Mucosa of stomach (tissue), 1 donor: ENCODE data around the gene LAMB3.
A peak's percentile ranks its signal among the peaks of the same experiment; 100 is the strongest.

ENCODE experiments used
- H3K27me3 ChIP-seq: one replicate; pipeline ENCODE4 v1.7.0; 2013; ENCODE audit warnings: mild to moderate bottlenecking, low read length; ENCODE audit not compliant: control insufficient read depth, insufficient read depth
- H3K36me3 ChIP-seq: one replicate; pipeline ENCODE4 v1.7.0; 2013; ENCODE audit warnings: low read length; ENCODE audit not compliant: control insufficient read depth, insufficient read depth
- H3K4me1 ChIP-seq: one replicate; pipeline ENCODE4 v1.7.0; 2013; ENCODE audit warnings: mild to moderate bottlenecking, low read length; ENCODE audit not compliant: control insufficient read depth, insufficient read depth
- H3K4me3 ChIP-seq: one replicate; pipeline ENCODE4 v1.7.0; 2013; ENCODE audit warnings: low read length
- H3K9ac ChIP-seq: one replicate; pipeline ENCODE4 v1.7.0; 2013; ENCODE audit warnings: mild to moderate bottlenecking, low read length, moderate library complexity
- H3K9me3 ChIP-seq: one replicate; pipeline ENCODE4 v1.7.0; 2013; ENCODE audit warnings: mild to moderate bottlenecking, low read length, moderate library complexity; ENCODE audit not compliant: control insufficient read depth
- donor health status: Pancreatic carcinoma.

Gene LAMB3

DNA sequence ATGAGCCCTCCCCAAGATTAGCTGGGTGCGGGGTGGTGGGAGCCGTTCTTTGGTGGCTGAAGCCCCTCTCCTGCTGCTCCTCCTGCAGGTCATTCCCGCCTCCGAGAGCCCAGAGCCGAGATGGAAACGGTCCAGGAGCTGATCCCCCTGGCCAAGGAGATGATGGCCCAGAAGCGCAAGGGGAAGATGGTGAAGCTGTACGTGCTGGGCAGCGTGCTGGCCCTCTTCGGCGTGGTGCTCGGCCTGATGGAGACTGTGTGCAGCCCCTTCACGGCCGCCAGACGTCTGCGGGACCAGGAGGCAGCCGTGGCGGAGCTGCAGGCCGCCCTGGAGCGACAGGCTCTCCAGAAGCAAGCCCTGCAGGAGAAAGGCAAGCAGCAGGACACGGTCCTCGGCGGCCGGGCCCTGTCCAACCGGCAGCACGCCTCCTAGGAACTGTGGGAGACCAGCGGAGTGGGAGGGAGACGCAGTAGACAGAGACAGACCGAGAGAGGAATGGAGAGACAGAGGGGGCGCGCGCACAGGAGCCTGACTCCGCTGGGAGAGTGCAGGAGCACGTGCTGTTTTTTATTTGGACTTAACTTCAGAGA lies 23.4 kb upstream of the LAMB3 start:
- peak overlapping the region; percentile 50 for H3K9ac ChIP-seq
- peak overlapping the region; percentile 18 for H3K4me3 ChIP-seq
- peaks cover 23% of the 10 kb centered on the region for H3K4me1 ChIP-seq
- H3K36me3 ChIP-seq: no peaks in the 10 kb centered on the region
- no peaks in the 10 kb centered on the region for H3K9me3 ChIP-seq
- no peaks in the 10 kb centered on the region for H3K27me3 ChIP-seq

DNA sequence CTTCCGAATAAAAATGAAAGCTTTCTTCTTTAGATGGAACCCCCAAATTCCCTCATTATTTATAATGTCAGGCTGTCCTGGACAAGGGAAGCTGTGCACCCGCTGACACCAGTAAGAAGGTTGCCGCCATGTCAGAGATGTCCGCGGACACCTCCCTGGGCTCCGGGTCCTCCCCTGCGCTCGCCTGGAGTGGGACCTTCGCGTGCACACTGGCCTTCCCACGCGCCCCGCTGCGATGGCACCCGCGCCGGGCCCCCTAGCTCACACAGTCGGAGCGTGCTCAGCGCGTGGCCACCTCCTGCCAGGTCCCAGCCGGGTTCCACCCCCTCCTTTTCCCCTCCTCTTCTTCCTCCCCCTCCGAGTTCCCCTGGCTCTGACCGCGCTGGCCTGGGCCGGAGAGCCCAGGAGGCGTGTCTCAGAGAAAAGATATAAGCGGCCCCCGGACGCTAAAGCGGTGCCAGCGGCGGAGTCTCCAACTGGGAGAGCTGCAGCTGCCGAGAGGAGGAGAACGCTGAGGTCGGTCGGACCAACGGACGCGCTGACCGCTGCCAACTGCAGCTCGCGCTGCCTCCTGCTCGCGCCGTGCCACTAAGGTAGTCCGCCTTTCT lies 22.8 kb upstream of the LAMB3 start, which contains the start of gene G0S2:
G0S2 (plus strand) TSS at position 456 of the 608 bp plus-strand sequence. CDS start 273 bp downstream, outside the sequence.
- no peaks in the 10 kb centered on the region for H3K27me3 ChIP-seq
- H3K4me3 ChIP-seq: peak within 1 kb of the TSS; percentile 18
- H3K9ac ChIP-seq: peak within 1 kb of the TSS; percentile 50
- no peaks in the 10 kb centered on the region for H3K36me3 ChIP-seq
- H3K9me3 ChIP-seq: no peaks in the 10 kb centered on the region
- H3K4me1 ChIP-seq: peaks cover 23% of the 10 kb centered on the region

DNA sequence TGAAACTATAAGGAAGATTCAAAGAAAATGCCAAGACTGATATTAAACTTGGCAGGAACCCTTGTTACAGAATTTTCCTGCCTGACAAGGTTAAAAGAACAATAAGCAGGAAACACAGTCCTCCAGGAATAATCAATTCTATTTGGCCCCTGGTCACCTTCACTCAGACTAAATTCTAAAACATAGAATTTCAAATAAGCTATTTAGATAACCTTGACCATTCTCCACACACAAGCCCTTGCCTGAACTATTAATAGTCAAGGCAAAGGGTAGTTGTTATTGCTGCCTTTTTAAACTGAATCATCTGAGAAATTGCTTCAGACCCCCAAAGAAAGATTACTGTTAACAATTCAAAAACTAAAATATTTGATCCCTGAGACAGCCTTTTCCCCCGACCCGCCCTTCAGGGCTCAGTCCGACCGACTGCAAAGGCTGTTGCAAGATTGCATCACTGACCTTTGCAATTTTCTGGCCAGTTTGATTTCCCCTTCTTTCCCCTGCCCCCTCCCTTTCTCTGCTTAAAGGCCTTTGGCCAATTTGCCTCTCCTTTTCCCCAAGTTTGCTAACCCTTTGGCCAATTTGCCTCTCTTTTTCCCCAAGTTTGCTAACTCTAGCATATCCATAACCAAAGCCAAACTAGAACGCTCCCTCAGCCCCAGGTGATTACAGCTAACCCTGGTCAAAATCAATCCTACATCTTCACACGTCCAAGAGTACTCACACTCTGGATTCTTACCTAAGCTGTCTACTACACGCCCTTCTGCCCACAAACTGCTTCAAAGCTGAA lies 21.6 kb upstream of the LAMB3 start:
- Histone ChIP-seq H3K4me1 (peaks cover 23% of the 10 kb centered on the region), H3K27me3 (no peaks in the 10 kb centered on the region), H3K9ac (no peak overlapping the region), H3K9me3 (no peaks in the 10 kb centered on the region), H3K36me3 (no peaks in the 10 kb centered on the region), H3K4me3 (no peak overlapping the region)

DNA sequence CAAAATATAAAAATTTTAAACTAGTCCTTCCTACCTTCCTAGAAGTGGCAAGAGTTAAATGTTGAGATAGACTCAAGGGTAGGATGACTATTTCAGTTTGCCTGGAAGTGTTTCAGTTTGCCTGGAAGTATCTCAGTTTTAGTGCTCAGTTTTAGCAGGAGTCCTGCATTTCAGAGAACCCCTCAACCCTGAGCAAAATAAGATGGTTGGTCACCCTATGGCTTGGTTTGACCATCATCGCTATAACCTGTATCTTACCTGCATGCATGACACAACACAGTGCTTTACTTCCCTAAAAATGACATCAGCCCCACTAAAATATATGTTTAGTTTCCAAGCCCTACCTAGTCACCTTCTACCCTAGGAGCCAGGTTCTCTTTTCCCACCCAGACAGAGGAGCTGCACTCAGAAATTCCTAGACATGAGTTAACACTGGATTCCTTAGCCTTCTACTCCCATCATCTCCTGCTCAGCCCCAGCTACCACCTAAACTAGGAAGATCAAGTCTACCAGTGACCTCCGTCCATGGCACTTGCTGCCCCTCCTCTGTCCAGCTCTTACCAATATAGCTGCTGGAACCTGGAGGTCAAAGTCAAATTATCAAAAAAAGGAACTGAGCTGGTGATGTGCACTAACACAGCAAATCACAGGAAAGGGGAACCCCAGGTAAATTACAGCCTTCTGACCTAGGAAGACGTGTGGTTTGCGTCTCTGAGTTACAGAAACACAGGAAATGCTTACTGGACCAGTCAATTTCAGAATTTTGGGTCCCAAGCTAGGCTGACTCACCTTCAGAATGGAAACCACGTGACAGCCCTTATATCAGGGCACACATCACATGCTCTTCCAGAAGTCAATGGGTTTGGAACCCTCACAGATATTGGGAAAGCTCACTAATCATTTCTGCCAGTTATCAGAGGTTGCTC lies 20.7 kb upstream of the LAMB3 start:
- no peak overlapping the region for H3K4me3 ChIP-seq
- peaks cover 23% of the 10 kb centered on the region for H3K4me1 ChIP-seq
- H3K27me3 ChIP-seq: no peaks in the 10 kb centered on the region
- H3K9me3 ChIP-seq: no peaks in the 10 kb centered on the region
- H3K36me3 ChIP-seq: no peaks in the 10 kb centered on the region
- no peak overlapping the region for H3K9ac ChIP-seq

DNA sequence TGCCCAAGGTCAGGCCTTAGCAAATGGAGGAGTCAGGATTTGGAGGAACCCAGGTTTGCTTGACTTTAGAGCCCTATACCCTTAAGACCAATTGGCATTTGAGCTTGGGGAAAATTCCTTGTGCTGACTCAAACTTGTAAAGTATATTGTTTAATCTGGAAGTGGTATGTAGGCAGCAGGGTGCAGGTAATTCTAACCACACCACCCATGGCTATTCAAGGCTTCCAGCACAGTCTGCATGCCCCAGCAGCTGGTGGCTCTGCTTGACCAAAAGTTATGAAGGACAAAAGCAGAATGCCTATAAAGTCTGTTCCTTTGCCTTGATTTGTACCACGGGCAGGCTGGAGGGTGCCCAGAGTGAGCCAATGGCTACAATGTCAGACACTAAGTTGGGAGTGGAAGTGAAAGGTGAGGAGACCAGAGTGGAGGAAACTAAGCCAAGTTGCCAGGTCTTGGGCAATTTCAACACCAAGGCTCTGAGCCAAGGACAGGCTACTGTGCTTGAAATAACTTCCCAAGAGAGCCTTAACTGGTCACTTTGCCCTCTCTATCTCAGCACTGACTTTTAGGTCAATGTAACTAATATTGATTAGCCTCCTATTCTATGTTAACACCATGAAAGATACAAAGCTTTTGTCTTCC lies 18.3 kb upstream of the LAMB3 start:
- no peak overlapping the region for H3K9ac ChIP-seq
- H3K27me3 ChIP-seq: no peaks in the 10 kb centered on the region
- H3K9me3 ChIP-seq: no peaks in the 10 kb centered on the region
- H3K4me3 ChIP-seq: no peak overlapping the region
- no peaks in the 10 kb centered on the region for H3K36me3 ChIP-seq
- peaks cover 19% of the 10 kb centered on the region for H3K4me1 ChIP-seq

DNA sequence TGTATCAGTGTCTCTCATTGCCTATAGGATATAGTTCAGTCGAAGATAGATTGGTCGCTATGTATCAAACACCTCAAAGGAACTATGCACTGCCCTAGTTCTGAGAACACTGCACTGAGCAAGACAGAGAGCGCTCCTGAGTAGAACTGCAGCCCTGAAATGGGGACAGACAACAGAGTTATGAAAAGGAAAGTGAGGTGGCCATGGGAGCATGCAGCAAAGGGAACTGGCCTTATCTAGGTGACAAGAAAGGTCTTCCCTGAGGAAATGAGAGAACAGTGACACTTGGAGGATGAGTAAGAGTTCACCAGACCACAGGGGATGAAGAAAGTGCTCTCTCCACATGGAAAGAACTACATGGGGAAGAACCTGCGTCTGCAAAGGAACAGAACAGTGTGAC lies 15.5 kb upstream of the LAMB3 start:
- Histone ChIP-seq H3K36me3 (no peaks in the 10 kb centered on the region), H3K4me1 (peaks cover 8% of the 10 kb centered on the region), H3K9me3 (no peaks in the 10 kb centered on the region), H3K27me3 (no peaks in the 10 kb centered on the region), H3K4me3 (no peak overlapping the region), H3K9ac (no peak overlapping the region)

DNA sequence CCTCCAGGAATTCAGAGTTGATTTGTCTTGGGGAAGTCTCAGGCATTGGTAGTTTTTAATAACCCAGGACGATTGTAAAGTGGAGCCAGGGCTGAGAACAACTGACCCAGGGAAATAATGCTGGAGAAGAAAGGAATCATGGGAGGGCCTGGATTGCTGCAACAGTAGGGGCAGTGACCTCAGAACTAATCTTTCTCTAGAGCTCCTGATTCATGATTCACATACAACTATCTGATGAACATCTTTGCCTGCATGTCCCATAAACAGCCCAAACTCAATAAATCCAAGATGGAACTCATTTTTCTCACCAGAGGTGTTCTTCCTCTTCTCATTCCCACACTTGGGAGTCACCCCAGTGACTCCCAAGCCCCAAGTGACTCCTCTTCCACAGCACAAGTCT lies 14.9 kb upstream of the LAMB3 start:
- Histone ChIP-seq H3K4me1 (peaks cover 14% of the 10 kb centered on the region), H3K9ac (no peak overlapping the region), H3K4me3 (no peak overlapping the region), H3K9me3 (no peaks in the 10 kb centered on the region), H3K36me3 (no peaks in the 10 kb centered on the region), H3K27me3 (no peaks in the 10 kb centered on the region)

DNA sequence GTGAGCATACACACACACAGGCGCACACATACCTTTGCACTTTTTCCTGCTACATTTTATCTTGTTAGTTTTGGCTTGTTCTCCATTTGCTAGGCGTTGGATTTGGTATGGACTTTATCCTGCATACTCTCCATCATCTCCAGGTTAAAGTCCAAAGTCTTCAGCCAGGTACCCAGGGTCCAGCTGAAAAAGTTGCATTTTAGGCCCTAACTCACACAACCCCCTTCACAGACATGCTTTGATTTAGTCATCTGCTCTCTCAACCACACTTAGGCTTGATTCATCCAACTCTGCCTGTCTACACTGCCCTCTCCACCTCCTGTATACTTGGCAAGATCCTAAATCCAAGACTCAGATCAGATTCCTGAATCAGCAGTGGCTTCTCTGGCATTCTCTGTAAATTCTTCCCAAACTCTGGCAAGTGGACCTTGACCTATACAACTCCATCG lies 10.7 kb upstream of the LAMB3 start:
- H3K9ac ChIP-seq: no peak overlapping the region
- H3K36me3 ChIP-seq: no peaks in the 10 kb centered on the region
- H3K4me1 ChIP-seq: peaks cover 14% of the 10 kb centered on the region
- no peaks in the 10 kb centered on the region for H3K27me3 ChIP-seq
- no peak overlapping the region for H3K4me3 ChIP-seq
- H3K9me3 ChIP-seq: no peaks in the 10 kb centered on the region

DNA sequence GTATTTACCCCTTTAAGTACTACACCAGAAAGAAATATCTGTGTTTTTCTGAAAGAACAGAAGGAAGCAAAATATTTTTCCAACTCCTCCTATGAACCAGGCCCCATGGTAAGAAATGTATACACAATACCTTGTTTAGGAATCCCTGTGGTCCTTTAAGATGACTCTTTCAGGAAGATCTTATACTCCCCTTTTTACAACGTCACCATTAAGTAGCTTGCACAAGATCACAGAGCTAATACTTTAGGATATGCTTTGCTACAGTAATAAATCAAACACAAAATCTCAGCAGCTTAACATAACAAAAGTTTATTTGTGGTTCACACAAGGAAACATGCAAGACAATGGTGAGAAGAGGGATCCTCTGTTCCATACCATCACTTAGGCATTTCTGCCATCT lies 8.8 kb upstream of the LAMB3 start:
- Histone ChIP-seq H3K9me3 (no peaks in the 10 kb centered on the region), H3K27me3 (no peaks in the 10 kb centered on the region), H3K4me1 (peaks cover 31% of the 10 kb centered on the region), H3K36me3 (no peaks in the 10 kb centered on the region), H3K4me3 (no peak overlapping the region), H3K9ac (no peak overlapping the region)

DNA sequence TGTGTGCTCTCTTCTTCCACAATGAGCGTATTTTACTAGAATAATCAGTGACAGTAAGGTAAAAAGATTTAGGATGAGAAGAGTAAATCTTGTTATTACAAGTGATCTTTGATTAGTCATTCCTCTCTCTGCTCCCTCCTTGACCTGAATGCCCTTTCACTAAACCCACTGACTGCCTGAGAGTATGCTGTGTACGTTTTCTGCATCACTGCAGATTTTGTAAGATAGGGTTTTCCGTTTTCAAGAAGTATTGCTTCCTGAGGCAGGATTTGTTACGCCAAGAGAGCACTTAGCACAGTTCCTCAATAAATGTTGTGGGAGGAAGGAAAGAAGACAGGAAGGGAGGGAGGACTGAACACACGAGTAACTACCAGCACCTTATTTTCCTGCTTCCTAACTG lies 7.7 kb upstream of the LAMB3 start:
- no peaks in the 10 kb centered on the region for H3K9me3 ChIP-seq
- H3K4me3 ChIP-seq: no peak overlapping the region
- no peaks in the 10 kb centered on the region for H3K27me3 ChIP-seq
- H3K4me1 ChIP-seq: peaks cover 41% of the 10 kb centered on the region
- no peaks in the 10 kb centered on the region for H3K36me3 ChIP-seq
- no peak overlapping the region for H3K9ac ChIP-seq

DNA sequence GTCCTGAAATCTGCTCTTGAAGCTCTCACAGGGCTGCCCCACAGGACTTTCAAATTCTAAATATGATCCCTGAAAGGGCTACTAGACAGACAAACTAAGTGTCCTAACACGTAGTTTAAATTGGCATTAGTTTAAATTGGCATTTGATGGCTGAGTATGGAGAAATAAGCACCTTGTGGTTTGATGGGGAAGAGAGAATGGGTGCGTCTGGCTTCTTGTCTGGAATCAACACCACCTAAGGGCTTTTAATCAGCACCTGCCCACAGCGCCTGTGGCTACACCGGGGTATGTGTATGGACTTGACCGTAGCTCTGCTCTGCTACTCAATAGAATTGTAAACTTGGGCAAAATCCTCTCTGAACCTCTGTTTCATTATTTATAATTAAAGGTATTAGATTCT lies 5.7 kb upstream of the LAMB3 start:
- H3K4me1 ChIP-seq: peaks cover 55% of the 10 kb centered on the region
- no peak overlapping the region for H3K4me3 ChIP-seq

More for the DNA sequence above, 5.7 kb upstream of the LAMB3 start:
- Histone ChIP-seq H3K9ac (no peak overlapping the region), H3K27me3 (no peaks in the 10 kb centered on the region), H3K36me3 (no peaks in the 10 kb centered on the region), H3K9me3 (no peaks in the 10 kb centered on the region)
